ENCODE results near the gene C1S. TPM values are rescaled to one million over a fixed set of nuclear protein-coding genes. Genes with fewer than 3 reads are reported as not detected.
"Not testable (repeated sequence)": the region's sequence is repeated elsewhere in the genome, so short reads cannot be mapped to it uniquely, and the experiment has no call there.

C1S gene
- polyA plus RNA-seq, 3 donors from 2014 or later, result not detected

GRCh38 chr12:7103837-7104584 is 43.5 kb downstream of the C1S start:
- H3K9me3 Mint-ChIP-seq, result peaks cover 0 to 9% (median 2%) of the 10 kb centered on the region in 6 donors
- H3K4me1 Mint-ChIP-seq, result peaks cover 35 to 43% of the 10 kb centered on the region in 2 donors
- H3K27ac Mint-ChIP-seq, result peak overlapping the region in 2 of 6 donors; percentile 34 to 35
- no peak overlapping the region for H3K4me3 Mint-ChIP-seq
- no peak for DNase-seq
- peaks cover 12 to 23% (median 21%) of the 10 kb centered on the region in 3 donors for H3K36me3 Mint-ChIP-seq
- H3K27me3 Mint-ChIP-seq (ENCODE audit: low read depth in 3 of 3), result peaks cover 0 to 3% (median 3%) of the 10 kb centered on the region in 3 donors

GRCh38 chr12:7106082-7106481 is 45.6 kb downstream of the C1S start:
- H3K9me3 Mint-ChIP-seq, result peaks cover 0 to 9% (median 2%) of the 10 kb centered on the region in 6 donors
- H3K27me3 Mint-ChIP-seq (ENCODE audit: low read depth in 3 of 3), result peaks cover 1 to 3% (median 3%) of the 10 kb centered on the region in 3 donors
- H3K4me1 Mint-ChIP-seq, result peaks cover 46 to 58% of the 10 kb centered on the region in 2 donors
- peak overlapping the region in 3 of 6 donors; percentile 10 to 64 (median 12) for H3K27ac Mint-ChIP-seq
- H3K4me3 Mint-ChIP-seq, result peak overlapping the region in 4 of 5 donors; percentile 49 to 62 (median 56)
- H3K36me3 Mint-ChIP-seq, result peaks cover 12 to 23% (median 21%) of the 10 kb centered on the region in 3 donors
- no peak for DNase-seq

GRCh38 chr12:7107181-7107580 is 46.7 kb downstream of the C1S start:
- H3K4me3 Mint-ChIP-seq, result peak overlapping the region; percentile 49 to 62 (median 56)
- peak overlapping the region in 2 of 6 donors; percentile 15 to 36 for H3K27ac Mint-ChIP-seq
- not testable (repeated sequence) for DNase-seq; H3K9me3 Mint-ChIP-seq; H3K27me3 Mint-ChIP-seq (ENCODE audit: low read depth in 3 of 3)
- peaks cover 46 to 57% of the 10 kb centered on the region in 2 donors for H3K4me1 Mint-ChIP-seq
- peaks cover 12 to 21% (median 20%) of the 10 kb centered on the region in 3 donors for H3K36me3 Mint-ChIP-seq

- Mint-ChIP-seq H3K4me3 (peak overlapping the region; percentile 91 to 95 (median 93)), H3K4me1 (peaks cover 45 to 53% of the 10 kb centered on the region in 2 donors), H3K9me3 (peaks cover 0 to 9% (median 2%) of the 10 kb centered on the region in 6 donors), H3K27ac (peak overlapping the region; percentile 89 to 95 (median 91)), H3K36me3 (peaks cover 12 to 21% (median 16%) of the 10 kb centered on the region in 3 donors), H3K27me3 (ENCODE audit: low read depth in 3 of 3) (peaks cover 1 to 3% (median 3%) of the 10 kb centered on the region in 3 donors)
- no peak for DNase-seq
Observed at GRCh38 chr12:7107636-7108002, 47.1 kb downstream of the C1S start.

GRCh38 chr12:7108003-7108795 is 47.7 kb downstream of the C1S start:
- peak; percentile 63 to 69 (median 68) for DNase-seq
- Mint-ChIP-seq H3K9me3 (peaks cover 0 to 9% (median 2%) of the 10 kb centered on the region in 6 donors), H3K27ac (peak overlapping the region; percentile 89 to 95 (median 91)), H3K27me3 (ENCODE audit: low read depth in 3 of 3) (peaks cover 1 to 3% (median 3%) of the 10 kb centered on the region in 3 donors), H3K4me3 (peak overlapping the region; percentile 91 to 95 (median 93)), H3K4me1 (peaks cover 44 to 51% of the 10 kb centered on the region in 2 donors), H3K36me3 (peaks cover 11 to 21% (median 12%) of the 10 kb centered on the region in 3 donors)

- peaks cover 12 to 16% (median 12%) of the 10 kb centered on the region in 3 donors for H3K36me3 Mint-ChIP-seq
- H3K9me3 Mint-ChIP-seq, result peaks cover 0 to 9% (median 2%) of the 10 kb centered on the region in 6 donors
- peak within 1 kb of the TSS; percentile 91 to 95 (median 93) for H3K4me3 Mint-ChIP-seq
- peak; percentile 69 to 72 (median 70) for DNase-seq
- H3K27me3 Mint-ChIP-seq (ENCODE audit: low read depth in 3 of 3), result peaks cover 1 to 3% (median 3%) of the 10 kb centered on the region in 3 donors
- peaks cover 44 to 51% of the 10 kb centered on the region in 2 donors for H3K4me1 Mint-ChIP-seq
- H3K27ac Mint-ChIP-seq, result peak within 1 kb of the TSS; percentile 89 to 95 (median 91)
Observed at GRCh38 chr12:7108796-7109571, 48.5 kb downstream of the C1S start, which contains the start of gene C1RL. TSS of gene C1RL (minus strand) at chr12:7109214. CDS start at chr12:7109180, 34 bp downstream.

GRCh38 chr12:7109572-7109920 is 49.0 kb downstream of the C1S start:
- DNase-seq, result no peak
- peaks cover 1 to 3% (median 3%) of the 10 kb centered on the region in 3 donors for H3K27me3 Mint-ChIP-seq (ENCODE audit: low read depth in 3 of 3)
- H3K27ac Mint-ChIP-seq, result peak overlapping the region; percentile 69 to 90 (median 82)
- peaks cover 0 to 9% (median 2%) of the 10 kb centered on the region in 6 donors for H3K9me3 Mint-ChIP-seq
- H3K4me1 Mint-ChIP-seq, result peaks cover 43 to 51% of the 10 kb centered on the region in 2 donors
- H3K4me3 Mint-ChIP-seq, result peak overlapping the region; percentile 87 to 95 (median 91)
- peaks cover 12 to 17% (median 14%) of the 10 kb centered on the region in 3 donors for H3K36me3 Mint-ChIP-seq

GRCh38 chr12:7110661-7111060 is 50.1 kb downstream of the C1S start:
- peaks cover 0 to 7% (median under 1%) of the 10 kb centered on the region in 6 donors for H3K9me3 Mint-ChIP-seq
- DNase-seq, result no peak
- H3K27ac Mint-ChIP-seq, result no peak overlapping the region
- H3K36me3 Mint-ChIP-seq, result peaks cover 12 to 15% (median 13%) of the 10 kb centered on the region in 3 donors
- H3K4me1 Mint-ChIP-seq, result peaks cover 40 to 47% of the 10 kb centered on the region in 2 donors
- H3K4me3 Mint-ChIP-seq, result peak overlapping the region in 1 of 5 donors; percentile 27
- H3K27me3 Mint-ChIP-seq (ENCODE audit: low read depth in 3 of 3), result peaks cover 2 to 3% (median 3%) of the 10 kb centered on the region in 3 donors

- peaks cover 1 to 3% (median 3%) of the 10 kb centered on the region in 3 donors for H3K27me3 Mint-ChIP-seq (ENCODE audit: low read depth in 3 of 3)
- H3K27ac Mint-ChIP-seq, result no peak overlapping the region
- H3K4me1 Mint-ChIP-seq, result peaks cover 27 to 34% of the 10 kb centered on the region in 2 donors
- no peak overlapping the region for H3K4me3 Mint-ChIP-seq
- peaks cover 0 to 20% (median 9%) of the 10 kb centered on the region in 3 donors for H3K36me3 Mint-ChIP-seq
- DNase-seq, result no peak
- H3K9me3 Mint-ChIP-seq, result no peaks in the 10 kb centered on the region
Observed at GRCh38 chr12:7112041-7112440, 51.5 kb downstream of the C1S start.

GRCh38 chr12:7113389-7113871 is 52.9 kb downstream of the C1S start:
- no peaks in the 10 kb centered on the region for H3K9me3 Mint-ChIP-seq
- DNase-seq, result peak; percentile 58 to 63 (median 58)
- peaks cover 9 to 25% (median 10%) of the 10 kb centered on the region in 3 donors for H3K36me3 Mint-ChIP-seq
- peak overlapping the region in 4 of 6 donors; percentile 1 to 17 (median 10) for H3K27ac Mint-ChIP-seq
- no peak overlapping the region for H3K4me3 Mint-ChIP-seq
- peaks cover 1 to 3% (median 3%) of the 10 kb centered on the region in 3 donors for H3K27me3 Mint-ChIP-seq (ENCODE audit: low read depth in 3 of 3)
- H3K4me1 Mint-ChIP-seq, result peaks cover 18 to 24% of the 10 kb centered on the region in 2 donors

- H3K4me3 Mint-ChIP-seq, result no peak overlapping the region
Observed at GRCh38 chr12:7114008-7114407, 53.5 kb downstream of the C1S start.

GRCh38 chr12:7114851-7115250 is 54.3 kb downstream of the C1S start:
- peaks cover 8 to 16% of the 10 kb centered on the region in 2 donors for H3K4me1 Mint-ChIP-seq
- H3K27me3 Mint-ChIP-seq (ENCODE audit: low read depth in 3 of 3), result peaks cover 0 to 3% (median 0%) of the 10 kb centered on the region in 3 donors
- H3K4me3 Mint-ChIP-seq, result no peak overlapping the region
- DNase-seq, result no peak
- no peak overlapping the region for H3K27ac Mint-ChIP-seq
- peaks cover 9 to 27% (median 11%) of the 10 kb centered on the region in 3 donors for H3K36me3 Mint-ChIP-seq
- H3K9me3 Mint-ChIP-seq, result no peaks in the 10 kb centered on the region

More at GRCh38 chr12:7114008-7114407, 53.5 kb downstream of the C1S start:
- Mint-ChIP-seq H3K9me3 (no peaks in the 10 kb centered on the region), H3K4me1 (peaks cover 15 to 24% of the 10 kb centered on the region in 2 donors), H3K27ac (no peak overlapping the region), H3K36me3 (peaks cover 9 to 27% (median 11%) of the 10 kb centered on the region in 3 donors), H3K27me3 (ENCODE audit: low read depth in 3 of 3) (peaks cover 0 to 4% (median 0%) of the 10 kb centered on the region in 3 donors)
- DNase-seq, result no peak

All from immature natural killer cell (primary cell).